DMS153 treated with DMSO at 0.1 percent for 48 hours (cell line): ENCODE data around the gene NAIP.
"Not testable (repeated sequence)": the region's sequence is repeated elsewhere in the genome, so short reads cannot be mapped to it uniquely, and the experiment has no call there.

ENCODE experiments used
- DNase-seq: peaks from one replicate; lab custom pipeline; 2025; ENCODE audit not compliant: unreplicated experiment; lab: John Stamatoyannopoulos, UW

NAIP gene

DNA sequence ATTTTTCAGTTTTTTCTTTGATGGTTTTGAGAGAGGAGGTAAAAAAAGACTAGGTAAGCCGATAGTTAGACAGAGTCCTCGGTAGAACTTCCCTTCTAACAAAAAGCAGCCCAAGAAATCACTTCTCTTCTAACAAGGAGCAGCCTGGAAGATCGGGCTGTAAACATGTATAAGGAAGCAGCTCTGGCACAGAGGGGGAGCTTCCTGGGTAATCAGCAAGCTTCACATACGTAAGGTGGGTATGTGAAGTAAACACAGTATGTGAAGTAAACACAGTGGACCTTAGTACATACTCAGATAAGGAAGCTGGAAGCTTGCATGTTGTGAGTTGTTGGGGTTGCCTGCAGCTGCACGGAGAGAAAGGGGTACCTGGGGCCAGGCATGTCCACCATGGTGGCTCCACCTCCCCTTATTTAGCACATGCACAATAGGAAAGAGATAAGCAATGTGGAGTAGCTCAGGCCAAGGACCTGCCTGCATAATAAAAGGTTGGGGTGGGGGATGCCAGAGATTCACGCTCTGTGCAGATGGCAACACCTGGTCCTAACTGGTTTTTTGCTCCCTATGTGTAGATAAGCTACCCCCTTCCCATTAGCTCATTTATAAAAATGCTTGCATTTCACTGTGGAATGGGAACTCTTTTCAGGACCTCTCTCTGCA lies 93.3 kb downstream of the NAIP start:
- DNase-seq, result not testable (repeated sequence)

GRCh38 chr5:70925211-70925562 lies 100.0 kb downstream of the NAIP start:
- not testable (repeated sequence) for DNase-seq
